Measurements from ENCODE around the gene ROPN1L. TPM values are rescaled to one million over a fixed set of nuclear protein-coding genes. Genes with fewer than 3 reads are reported as not detected.
"Not testable (repeated sequence)": the region's sequence is repeated elsewhere in the genome, so short reads cannot be mapped to it uniquely, and the experiment has no call there.

Gene ROPN1L
- polyA plus RNA-seq (2013), result 0.17 and 0.19 TPM in 2 replicates

- peaks cover 0 to 2% of the 10 kb centered on the region in 2 experiments for H3K36me3 ChIP-seq (ENCODE audit: control insufficient read depth in 1 of 2, insufficient read depth in 2 of 2, low read length in 2 of 2)
- peak within 1 kb of the TSS; percentile 81 for H3K4me3 ChIP-seq (ENCODE audit: low read depth, low read length)
- H3K4me2 ChIP-seq (ENCODE audit: low read length), result peak within 1 kb of the TSS; percentile 84
- no peak within 1 kb of the TSS for H3K4ac ChIP-seq (ENCODE audit: low read depth, low read length)
- H3K79me2 ChIP-seq (ENCODE audit: control insufficient read depth, insufficient read depth, low read length, poor library complexity), result no peaks in the 10 kb centered on the region
- H3K23ac ChIP-seq (ENCODE audit: low read length), result no peak within 1 kb of the TSS
- H2BK12ac ChIP-seq (ENCODE audit: low read length), result no peak within 1 kb of the TSS
- H3K4me1 ChIP-seq (ENCODE audit: control insufficient read depth in 1 of 2, insufficient read depth in 2 of 2, low read length in 2 of 2), result peaks cover 0 to 5% of the 10 kb centered on the region in 2 experiments
- H2BK120ac ChIP-seq (ENCODE audit: insufficient read depth, low read length, poor library complexity), result no peak within 1 kb of the TSS
- H3K9ac ChIP-seq (ENCODE audit: low read length), result peak within 1 kb of the TSS; percentile 71
- no peak within 1 kb of the TSS for H3K27ac ChIP-seq (ENCODE audit: low read depth, low read length)
- no peak within 1 kb of the TSS for H2AK5ac ChIP-seq (ENCODE audit: low read length)
- no peak within 1 kb of the TSS for H3K14ac ChIP-seq (ENCODE audit: low read length)
- H3K9me3 ChIP-seq (ENCODE audit: insufficient read depth, low read depth, low read length), result no peaks in the 10 kb centered on the region
- peaks cover 2% of the 10 kb centered on the region for H3K79me1 ChIP-seq (ENCODE audit: low read length)
- peak within 1 kb of the TSS; percentile 6 for H3K18ac ChIP-seq (ENCODE audit: low read length)
- no peak within 1 kb of the TSS for H2BK5ac ChIP-seq (ENCODE audit: low read depth, low read length, poor library complexity)
- H4K8ac ChIP-seq (ENCODE audit: low read depth, low read length), result peak within 1 kb of the TSS; percentile 69
- peak within 1 kb of the TSS; percentile 9 for H4K12ac ChIP-seq (ENCODE audit: low read depth, low read length)
- no peaks in the 10 kb centered on the region for H3K27me3 ChIP-seq (ENCODE audit: insufficient read depth, low read length)
- peak; percentile 84 to 91 for DNase-seq
- no CpG with 5 or more reads among the region's 63 CpGs for WGBS (ENCODE audit: extremely low coverage, insufficient coverage, insufficient read length)
- peak within 1 kb of the TSS; percentile 28 for H4K91ac ChIP-seq (ENCODE audit: low read depth, low read length)
- H2AFZ ChIP-seq (ENCODE audit: insufficient read depth, low read length, poor library complexity), result peak within 1 kb of the TSS; percentile 74
These were observed at the start of gene ROPN1L for GRCh38 chr5:10441083-10441991. ROPN1L (plus strand) TSS chr5:10441879; CDS start chr5:10442168, 289 bp downstream.

- H3K14ac ChIP-seq (ENCODE audit: low read length); H3K79me1 ChIP-seq (ENCODE audit: low read length); H3K4me2 ChIP-seq (ENCODE audit: low read length); DNase-seq; H3K18ac ChIP-seq (ENCODE audit: low read length); H3K4me1 ChIP-seq (ENCODE audit: control insufficient read depth in 1 of 2, insufficient read depth in 2 of 2, low read length in 2 of 2); H3K27ac ChIP-seq (ENCODE audit: low read depth, low read length); H3K79me2 ChIP-seq (ENCODE audit: control insufficient read depth, insufficient read depth, low read length, poor library complexity); H3K23ac ChIP-seq (ENCODE audit: low read length); H2BK120ac ChIP-seq (ENCODE audit: insufficient read depth, low read length, poor library complexity); H3K9ac ChIP-seq (ENCODE audit: low read length); H4K12ac ChIP-seq (ENCODE audit: low read depth, low read length); H3K4me3 ChIP-seq (ENCODE audit: low read depth, low read length); H3K4ac ChIP-seq (ENCODE audit: low read depth, low read length); H2BK12ac ChIP-seq (ENCODE audit: low read length); H4K91ac ChIP-seq (ENCODE audit: low read depth, low read length); H3K9me3 ChIP-seq (ENCODE audit: insufficient read depth, low read depth, low read length); H2AK5ac ChIP-seq (ENCODE audit: low read length); H2AFZ ChIP-seq (ENCODE audit: insufficient read depth, low read length, poor library complexity); H4K8ac ChIP-seq (ENCODE audit: low read depth, low read length); H2BK5ac ChIP-seq (ENCODE audit: low read depth, low read length, poor library complexity); H3K27me3 ChIP-seq (ENCODE audit: insufficient read depth, low read length): not testable (repeated sequence)
- H3K36me3 ChIP-seq (ENCODE audit: control insufficient read depth in 1 of 2, insufficient read depth in 2 of 2, low read length in 2 of 2), result peaks cover 22 to 31% of the 10 kb centered on the region in 2 experiments
- WGBS (ENCODE audit: extremely low coverage, insufficient coverage, insufficient read length), result no CpG with 5 or more reads among the region's 6 CpGs
These were observed 48.9 kb upstream of the ROPN1L start for GRCh38 chr5:10392567-10393328.

GRCh38 chr5:10393491-10393890 is 48.2 kb upstream of the ROPN1L start:
- Histone ChIP-seq H3K18ac (ENCODE audit: low read length) (no peak overlapping the region), H3K79me2 (ENCODE audit: control insufficient read depth, insufficient read depth, low read length, poor library complexity) (no peaks in the 10 kb centered on the region), H2AK5ac (ENCODE audit: low read length) (no peak overlapping the region), H2BK120ac (ENCODE audit: insufficient read depth, low read length, poor library complexity) (no peak overlapping the region), H3K4me1 (ENCODE audit: control insufficient read depth in 1 of 2, insufficient read depth in 2 of 2, low read length in 2 of 2) (no peaks in the 10 kb centered on the region), H2BK5ac (ENCODE audit: low read depth, low read length, poor library complexity) (no peak overlapping the region), H3K9ac (ENCODE audit: low read length) (no peak overlapping the region), H3K27me3 (ENCODE audit: insufficient read depth, low read length) (no peaks in the 10 kb centered on the region), H3K4ac (ENCODE audit: low read depth, low read length) (no peak overlapping the region), H4K8ac (ENCODE audit: low read depth, low read length) (no peak overlapping the region), H4K91ac (ENCODE audit: low read depth, low read length) (no peak overlapping the region), H3K9me3 (ENCODE audit: insufficient read depth, low read depth, low read length) (no peaks in the 10 kb centered on the region), H3K14ac (ENCODE audit: low read length) (no peak overlapping the region), H3K36me3 (ENCODE audit: control insufficient read depth in 1 of 2, insufficient read depth in 2 of 2, low read length in 2 of 2) (peaks cover 22 to 31% of the 10 kb centered on the region in 2 experiments), H3K4me3 (ENCODE audit: low read depth, low read length) (no peak overlapping the region), H3K27ac (ENCODE audit: low read depth, low read length) (no peak overlapping the region), H3K4me2 (ENCODE audit: low read length) (no peak overlapping the region), H2AFZ (ENCODE audit: insufficient read depth, low read length, poor library complexity) (no peak overlapping the region), H3K23ac (ENCODE audit: low read length) (no peak overlapping the region), H2BK12ac (ENCODE audit: low read length) (no peak overlapping the region), H4K12ac (ENCODE audit: low read depth, low read length) (no peak overlapping the region), H3K79me1 (ENCODE audit: low read length) (no peaks in the 10 kb centered on the region)
- WGBS (ENCODE audit: extremely low coverage, insufficient coverage, insufficient read length), result no CpG with 5 or more reads among the region's 2 CpGs
- DNase-seq, result peak in 1 of 2 donors; percentile 4

GRCh38 chr5:10396552-10396951 is 45.1 kb upstream of the ROPN1L start:
- WGBS (ENCODE audit: extremely low coverage, insufficient coverage, insufficient read length), result no CpG with 5 or more reads among the region's 5 CpGs
- no peak overlapping the region for H4K8ac ChIP-seq (ENCODE audit: low read depth, low read length)
- H3K27ac ChIP-seq (ENCODE audit: low read depth, low read length), result no peak overlapping the region
- H4K91ac ChIP-seq (ENCODE audit: low read depth, low read length), result no peak overlapping the region
- DNase-seq, result no peak
- peak overlapping the region; percentile 1 for H3K9ac ChIP-seq (ENCODE audit: low read length)
- H3K36me3 ChIP-seq (ENCODE audit: control insufficient read depth in 1 of 2, insufficient read depth in 2 of 2, low read length in 2 of 2), result peaks cover 12 to 25% of the 10 kb centered on the region in 2 experiments
- no peak overlapping the region for H3K4ac ChIP-seq (ENCODE audit: low read depth, low read length)
- no peaks in the 10 kb centered on the region for H3K79me1 ChIP-seq (ENCODE audit: low read length)
- no peak overlapping the region for H4K12ac ChIP-seq (ENCODE audit: low read depth, low read length)
- H3K27me3 ChIP-seq (ENCODE audit: insufficient read depth, low read length), result no peaks in the 10 kb centered on the region
- H3K4me2 ChIP-seq (ENCODE audit: low read length), result no peak overlapping the region
- H3K4me1 ChIP-seq (ENCODE audit: control insufficient read depth in 1 of 2, insufficient read depth in 2 of 2, low read length in 2 of 2), result no peaks in the 10 kb centered on the region
- H3K4me3 ChIP-seq (ENCODE audit: low read depth, low read length), result no peak overlapping the region
- H3K14ac ChIP-seq (ENCODE audit: low read length), result no peak overlapping the region
- no peak overlapping the region for H3K18ac ChIP-seq (ENCODE audit: low read length)
- no peaks in the 10 kb centered on the region for H3K9me3 ChIP-seq (ENCODE audit: insufficient read depth, low read depth, low read length)
- no peaks in the 10 kb centered on the region for H3K79me2 ChIP-seq (ENCODE audit: control insufficient read depth, insufficient read depth, low read length, poor library complexity)
- H2BK5ac ChIP-seq (ENCODE audit: low read depth, low read length, poor library complexity), result no peak overlapping the region
- H3K23ac ChIP-seq (ENCODE audit: low read length), result no peak overlapping the region
- H2BK12ac ChIP-seq (ENCODE audit: low read length), result no peak overlapping the region
- no peak overlapping the region for H2BK120ac ChIP-seq (ENCODE audit: insufficient read depth, low read length, poor library complexity)
- H2AK5ac ChIP-seq (ENCODE audit: low read length), result no peak overlapping the region
- H2AFZ ChIP-seq (ENCODE audit: insufficient read depth, low read length, poor library complexity), result no peak overlapping the region
